Measurements from ENCODE around the gene SERPINB4.

The SERPINB4 gene

DNA sequence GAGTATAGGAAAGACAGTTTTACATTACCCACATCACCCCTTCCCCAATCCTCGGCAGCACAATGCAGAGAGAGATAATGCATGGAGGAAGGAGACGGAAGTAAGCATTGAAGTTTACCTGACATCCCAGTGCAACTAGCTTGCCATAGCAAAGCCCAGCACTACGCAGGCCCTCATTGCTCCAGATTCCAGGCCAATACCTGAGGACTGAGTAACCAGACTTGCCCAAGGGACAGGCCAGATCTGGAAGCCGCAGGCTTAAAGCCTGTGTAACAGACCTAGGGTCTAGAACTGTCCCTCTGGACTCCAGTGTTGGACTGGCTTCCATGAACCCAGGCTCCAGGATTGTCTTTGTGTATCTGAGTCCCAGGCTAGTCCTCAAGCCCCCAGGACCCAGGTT lies 17.6 kb downstream of the SERPINB4 start:
- DNase-seq, result no peak

DNA sequence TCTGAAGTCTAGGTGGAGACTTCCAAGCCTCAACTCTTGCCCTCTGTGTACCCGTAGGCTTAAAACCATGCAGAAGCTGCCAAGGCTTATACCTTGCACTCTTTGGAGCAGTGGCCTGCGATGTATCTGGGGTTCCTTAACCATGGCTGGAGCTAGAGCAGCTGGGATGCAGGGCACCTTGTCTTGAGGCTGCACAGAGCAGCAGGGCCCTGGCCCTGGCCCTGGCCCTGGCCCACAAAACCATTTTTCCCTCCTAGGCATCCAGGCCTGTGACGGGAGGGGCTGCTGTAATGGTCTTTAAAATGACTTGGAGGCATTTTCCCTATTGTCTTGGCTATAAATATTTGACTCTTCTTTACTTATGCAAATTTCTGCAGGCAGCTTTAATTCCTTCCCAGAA lies 19.2 kb downstream of the SERPINB4 start:
- no peak for DNase-seq

DNA sequence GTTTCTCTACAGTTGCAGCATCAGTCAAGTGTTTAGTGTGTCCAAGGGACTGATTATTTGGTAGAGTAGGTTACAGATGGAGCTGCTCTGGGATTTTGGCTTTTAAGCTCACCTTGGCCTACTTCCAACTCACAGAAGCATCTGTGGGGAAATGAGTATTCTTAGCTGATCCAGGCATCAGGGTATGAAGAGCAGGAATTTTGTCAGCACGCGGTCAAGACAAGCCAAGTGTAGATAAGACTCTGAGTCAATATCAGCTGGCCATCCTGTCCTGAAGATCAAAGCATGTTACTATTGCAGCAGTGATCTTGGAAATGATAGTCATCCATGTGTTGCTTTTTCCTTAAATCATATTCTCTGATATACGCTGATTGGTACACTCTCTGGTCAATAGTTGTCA lies 24.4 kb downstream of the SERPINB4 start:
- DNase-seq, result no peak

DNA sequence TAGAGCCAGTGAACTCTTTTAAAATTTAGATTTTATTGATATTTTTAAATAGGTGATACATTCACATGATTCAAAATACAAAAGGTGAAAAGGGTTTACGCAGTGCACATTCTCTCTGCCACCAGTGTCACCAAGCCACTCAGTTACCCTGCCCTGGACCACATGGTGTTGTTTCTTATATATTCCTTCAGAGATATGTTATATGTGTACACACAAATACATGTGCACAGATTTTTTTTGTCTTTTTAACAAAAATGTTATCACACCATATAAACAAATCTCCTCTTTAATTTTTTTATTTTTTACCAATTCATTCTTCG lies 26.2 kb downstream of the SERPINB4 start:
- DNase-seq, result no peak

DNA sequence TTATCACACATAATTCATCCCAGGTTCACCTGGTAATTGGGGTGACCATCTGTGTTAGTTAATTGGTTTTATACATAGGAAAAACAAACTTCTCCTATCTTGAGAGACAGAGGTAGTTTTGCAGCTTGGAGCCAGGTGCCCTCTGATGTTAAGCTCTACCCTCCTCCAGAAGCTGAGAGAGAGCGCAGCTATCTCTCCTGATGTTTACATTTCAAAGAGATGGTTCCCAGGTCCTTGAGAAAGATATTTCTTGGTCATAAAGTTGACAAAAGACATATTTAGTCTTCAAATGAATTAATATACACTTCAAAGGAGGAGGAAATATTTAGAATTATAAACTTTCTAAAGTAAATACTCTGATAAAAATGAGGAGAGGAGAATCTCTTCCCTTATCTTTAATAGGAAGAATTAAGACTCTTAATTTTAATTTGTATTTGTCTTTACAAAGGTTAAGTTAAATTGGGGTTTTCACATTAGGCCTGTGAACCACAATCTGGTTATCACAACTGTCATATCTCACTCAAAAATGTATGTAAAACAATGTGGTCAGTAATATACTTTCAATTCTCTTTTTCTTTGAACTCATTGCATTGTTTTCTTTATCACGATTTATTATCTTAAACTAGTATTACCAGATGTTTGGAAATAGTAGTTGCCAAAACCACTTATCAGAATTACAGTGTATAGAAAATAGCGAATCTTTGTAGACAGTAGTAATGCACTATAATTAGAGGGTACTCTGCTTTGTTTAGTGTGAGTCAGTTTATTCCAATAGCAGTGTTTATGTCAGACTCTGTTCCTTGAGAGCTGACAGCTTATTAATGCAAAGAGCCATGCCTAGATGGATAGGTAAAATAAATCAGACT lies 26.8 kb downstream of the SERPINB4 start:
- no peak for DNase-seq

DNA sequence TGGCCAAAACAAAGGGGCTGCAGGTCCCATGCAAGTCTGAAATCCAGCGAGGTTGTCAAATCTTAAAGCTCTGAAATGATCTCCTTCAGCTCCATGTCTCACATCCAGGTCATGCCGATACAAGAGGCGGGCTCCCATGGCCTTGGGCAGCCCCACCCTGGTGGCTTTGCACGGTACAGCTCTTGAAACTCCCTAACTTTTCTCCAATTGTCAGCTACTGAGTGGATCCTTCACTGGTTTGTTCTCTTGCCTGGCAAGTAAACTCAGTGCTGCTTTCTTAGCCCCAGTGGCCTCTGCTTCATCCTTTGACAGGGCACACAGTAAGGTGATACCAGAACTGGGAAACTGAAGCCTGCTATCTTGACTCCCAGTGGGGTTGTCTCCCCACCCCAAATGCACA lies 30.6 kb downstream of the SERPINB4 start:
- DNase-seq, result no peak

DNA sequence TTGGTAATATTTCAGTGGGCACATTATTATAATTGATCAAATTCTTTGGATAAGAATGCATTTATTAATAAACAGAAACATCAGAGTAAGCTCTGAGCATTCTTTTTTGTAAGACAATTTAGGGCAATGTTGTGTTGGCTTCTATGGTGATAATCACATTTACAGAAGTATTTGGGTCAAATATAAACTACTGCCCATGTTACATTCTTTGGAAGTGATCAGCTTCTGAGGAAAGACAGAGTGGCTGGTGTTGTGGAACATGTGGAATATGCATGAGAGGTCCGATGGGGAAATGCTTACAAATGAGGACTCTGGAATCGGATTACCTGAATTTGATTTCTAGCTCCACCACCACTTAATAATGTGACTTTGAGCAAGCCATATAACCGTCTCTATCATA lies 37.5 kb downstream of the SERPINB4 start:
- no peak for DNase-seq

DNA sequence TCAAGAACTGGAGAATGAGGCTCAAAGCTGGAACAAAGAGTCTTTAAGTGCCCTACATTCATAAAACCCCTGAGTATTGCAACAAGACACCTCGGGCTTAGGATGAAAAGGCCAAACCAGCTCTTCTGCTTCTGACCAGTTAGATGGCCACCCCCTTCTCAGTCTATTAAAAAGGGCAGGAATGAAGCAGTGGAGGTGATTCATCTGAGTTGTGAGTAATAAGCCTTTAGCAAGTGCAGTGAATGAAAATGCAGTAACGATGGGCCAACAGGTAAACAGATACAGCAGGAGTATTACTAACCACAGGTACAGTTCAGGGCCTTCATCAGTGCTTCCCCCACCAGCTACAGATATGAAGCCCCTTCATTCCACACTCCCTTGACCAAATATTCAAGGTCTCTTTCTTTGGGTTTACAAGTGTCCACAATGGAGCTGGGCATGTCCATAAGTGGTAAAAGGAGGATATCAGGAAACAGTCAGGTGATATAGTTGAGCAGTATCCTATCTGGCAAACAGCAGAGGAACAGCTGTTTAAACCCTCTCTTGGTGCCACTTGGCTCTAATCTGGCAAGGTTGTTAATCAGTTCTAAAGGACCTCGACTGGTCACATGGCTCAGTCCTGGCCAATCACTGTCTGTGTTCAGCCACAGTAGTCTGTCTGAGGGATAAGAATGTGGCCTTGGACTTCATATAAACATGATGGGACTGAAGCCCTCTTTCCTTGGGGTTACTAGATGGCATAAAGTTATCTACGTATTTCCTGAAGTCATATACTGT lies 39.1 kb downstream of the SERPINB4 start:
- DNase-seq, result no peak

DNA sequence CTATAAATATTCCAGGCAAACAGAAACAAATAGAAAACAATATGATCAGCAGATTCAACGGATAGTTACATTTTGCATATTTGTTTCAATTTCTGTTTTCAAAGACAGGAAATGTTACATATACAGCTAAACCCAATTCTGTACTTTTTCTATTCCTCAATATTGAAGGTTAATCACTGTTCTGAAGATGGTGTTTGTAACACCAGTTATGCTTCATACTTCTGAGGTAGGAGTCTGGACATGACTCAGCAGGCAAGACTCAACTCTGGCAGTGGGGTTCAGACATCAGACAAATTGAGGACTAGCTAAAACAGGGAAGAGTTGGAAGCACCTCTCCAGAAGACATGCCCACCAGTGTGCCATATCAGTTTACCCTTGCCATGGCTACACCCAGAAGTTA lies 40.3 kb downstream of the SERPINB4 start:
- no peak for DNase-seq

DNA sequence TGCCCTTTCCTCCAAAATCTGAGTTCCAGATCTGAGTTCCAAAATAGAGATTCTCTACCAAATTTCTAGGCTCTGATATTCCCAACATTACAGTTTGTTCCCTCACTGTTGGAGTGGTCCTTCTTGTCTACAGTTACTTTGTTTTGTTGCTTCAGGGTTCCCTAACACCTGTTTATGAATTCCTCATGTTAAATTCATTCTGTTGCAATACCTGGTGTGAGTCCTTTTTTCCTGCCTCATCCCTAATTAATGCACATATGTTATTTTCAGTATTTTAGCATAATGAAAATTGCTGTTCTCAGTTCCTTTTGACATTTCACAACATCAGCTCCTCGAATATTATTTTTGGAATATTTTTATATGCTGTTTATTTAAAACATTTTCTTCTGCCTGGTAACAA lies 40.7 kb downstream of the SERPINB4 start:
- DNase-seq, result no peak

DNA sequence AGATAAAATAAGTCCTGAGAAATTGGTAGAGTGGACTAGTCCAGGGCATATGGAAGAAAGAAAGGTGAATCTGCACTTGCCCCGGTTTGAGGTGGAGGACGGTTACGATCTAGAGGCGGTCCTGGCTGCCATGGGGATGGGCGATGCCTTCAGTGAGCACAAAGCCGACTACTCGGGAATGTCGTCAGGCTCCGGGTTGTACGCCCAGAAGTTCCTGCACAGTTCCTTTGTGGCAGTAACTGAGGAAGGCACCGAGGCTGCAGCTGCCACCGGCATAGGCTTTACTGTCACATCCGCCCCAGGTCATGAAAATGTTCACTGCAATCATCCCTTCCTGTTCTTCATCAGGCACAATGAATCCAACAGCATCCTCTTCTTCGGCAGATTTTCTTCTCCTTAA lies 47.1 kb downstream of the SERPINB4 start:
- DNase-seq, result no peak

DNA sequence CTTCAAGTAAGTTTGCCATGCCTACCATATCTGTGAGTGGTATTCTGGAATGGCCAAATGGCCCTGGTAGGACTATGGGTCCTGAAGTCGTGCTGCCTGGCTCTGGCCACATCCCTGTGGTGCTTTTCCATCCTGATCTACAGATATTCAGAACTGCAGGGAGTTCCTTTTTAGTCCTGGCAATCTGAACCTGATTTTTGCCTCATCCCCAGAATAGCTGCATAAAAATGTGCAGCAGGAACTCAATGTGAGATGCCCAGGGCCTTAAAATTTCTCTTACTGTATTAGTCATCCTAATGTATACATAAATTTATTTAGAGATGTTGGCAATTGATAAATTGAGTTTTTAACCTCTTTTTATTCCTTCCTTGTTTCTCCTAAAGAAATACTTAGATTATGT lies 51.6 kb downstream of the SERPINB4 start:
- DNase-seq, result no peak

DNA sequence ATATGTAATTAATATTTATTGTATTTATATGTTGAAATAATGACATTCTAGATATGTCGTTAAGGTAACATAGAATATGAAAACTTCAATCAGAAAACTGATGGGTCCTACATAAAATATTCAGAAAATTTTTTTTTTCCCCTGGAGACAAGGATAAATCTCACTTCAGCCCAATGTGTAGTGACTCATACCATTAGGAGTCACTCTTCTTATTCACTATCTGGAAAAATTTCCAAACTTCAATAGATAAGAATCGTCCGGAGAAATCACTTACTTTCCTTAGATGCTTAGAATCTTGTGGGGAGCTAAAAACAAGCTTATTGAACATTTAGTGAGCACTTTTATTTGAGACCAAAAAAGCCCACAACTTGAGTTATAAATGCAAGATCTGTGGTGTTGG lies 52.3 kb downstream of the SERPINB4 start:
- no peak for DNase-seq

DNA sequence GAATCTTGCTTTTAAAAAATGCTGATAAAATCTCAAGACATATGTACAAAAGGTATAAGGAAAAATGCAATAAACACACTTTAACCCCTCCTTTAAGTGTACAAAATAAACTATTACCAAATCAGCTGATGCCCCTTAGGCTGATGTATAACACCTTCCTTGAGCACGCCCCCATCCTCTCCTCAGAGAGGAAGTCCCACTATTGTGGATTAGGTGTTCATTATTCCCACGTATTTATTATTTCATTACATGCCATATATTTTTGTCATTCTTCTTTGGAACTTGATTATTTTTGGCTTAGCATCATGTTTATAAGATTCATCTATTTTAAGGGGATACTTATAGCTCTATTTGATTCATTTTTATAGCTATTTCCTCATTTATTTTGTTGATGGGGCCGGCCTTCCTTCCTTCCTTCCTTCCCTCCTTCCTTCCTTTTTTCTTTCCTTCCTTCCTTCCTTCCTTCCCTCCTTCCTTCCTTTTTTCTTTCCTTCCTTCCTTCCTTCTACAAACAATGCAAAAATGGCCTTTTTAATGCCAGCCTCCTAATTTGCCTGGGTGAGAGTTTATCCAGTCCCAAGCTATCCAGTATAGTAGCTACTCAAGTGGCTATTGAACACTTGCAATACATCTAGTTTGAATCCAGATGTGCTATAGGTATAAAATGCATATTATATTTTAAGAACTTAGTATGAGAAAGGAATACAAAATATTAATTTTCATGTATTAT lies 52.9 kb downstream of the SERPINB4 start:
- DNase-seq, result no peak

DNA sequence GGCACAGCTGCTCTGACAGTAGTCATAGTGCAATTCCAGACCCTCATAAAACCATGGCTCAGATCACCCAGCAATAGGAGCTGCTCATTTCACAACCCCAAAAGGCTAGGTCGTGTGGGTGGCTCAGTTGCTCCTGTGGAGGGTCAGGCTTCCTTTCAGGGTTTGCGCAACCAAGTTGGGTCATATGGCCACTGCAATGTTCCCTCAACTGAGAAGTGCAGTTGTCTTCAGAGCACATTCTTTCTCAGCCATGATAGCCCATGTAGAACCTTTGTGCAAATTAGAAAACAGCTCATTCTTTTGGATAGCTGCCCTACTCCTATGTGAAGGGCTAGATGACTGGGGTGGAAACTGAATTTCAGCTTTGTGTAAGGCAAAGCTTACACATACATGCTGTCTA lies 53.7 kb downstream of the SERPINB4 start:
- no peak for DNase-seq

DNA sequence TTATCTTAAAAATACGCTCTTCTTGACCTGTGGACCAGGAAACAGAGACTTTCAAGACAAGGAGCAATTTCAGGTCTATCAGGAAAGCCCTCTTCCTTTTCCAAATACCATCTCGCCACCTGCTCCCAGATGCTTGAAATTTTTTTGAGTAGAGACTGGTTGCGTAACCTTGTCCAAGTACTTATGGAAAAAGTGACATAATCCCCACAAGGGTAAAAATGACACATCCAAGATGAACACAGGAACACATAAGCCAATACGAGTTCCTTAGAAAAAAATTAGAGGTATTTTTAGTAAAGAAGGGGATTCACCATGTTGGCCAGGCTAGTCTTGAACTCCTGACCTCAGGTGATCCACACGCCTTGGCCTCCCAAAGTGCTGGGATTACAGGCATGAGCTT lies 55.1 kb downstream of the SERPINB4 start:
- DNase-seq, result no peak
